ENCODE results near the gene SLC29A3.
A peak's percentile ranks its signal among the peaks of the same experiment; 100 is the strongest.
"Not testable (repeated sequence)": the region's sequence is repeated elsewhere in the genome, so short reads cannot be mapped to it uniquely, and the experiment has no call there.

The SLC29A3 gene

GRCh38 chr10:71353639-71354038 is 34.6 kb downstream of the SLC29A3 start:
- no peak for DNase-seq
- H3K4me1 ChIP-seq, result peaks cover 4% of the 10 kb centered on the region; the same call in 1 of the 2 replicates
- H3K9me3 ChIP-seq, result no peaks in the 10 kb centered on the region
- no peaks in the 10 kb centered on the region for H3K27me3 ChIP-seq
- no peak overlapping the region for H3K4me3 ChIP-seq (ENCODE audit: low read depth, low read length)
- H3K36me3 ChIP-seq, result no peaks in the 10 kb centered on the region
- TF ChIP-seq CTCF (IDR thresholded peaks at IDR 0.05; ENCODE audit: low read depth, low read length), result no peak

- H3K27me3 ChIP-seq, result no peaks in the 10 kb centered on the region
- no peak for TF ChIP-seq CTCF (IDR thresholded peaks at IDR 0.05; ENCODE audit: low read depth, low read length)
- no peak for DNase-seq
- H3K9me3 ChIP-seq, result no peaks in the 10 kb centered on the region
- peaks cover 5% of the 10 kb centered on the region; the same call in 1 of the 2 replicates for H3K4me1 ChIP-seq
- no peaks in the 10 kb centered on the region for H3K36me3 ChIP-seq
- no peak overlapping the region for H3K4me3 ChIP-seq (ENCODE audit: low read depth, low read length)
Observed at GRCh38 chr10:71354776-71355175, 35.7 kb downstream of the SLC29A3 start.

GRCh38 chr10:71355886-71356285 is 36.8 kb downstream of the SLC29A3 start:
- DNase-seq, result no peak
- no peaks in the 10 kb centered on the region for H3K27me3 ChIP-seq
- no peaks in the 10 kb centered on the region for H3K36me3 ChIP-seq
- no peaks in the 10 kb centered on the region for H3K9me3 ChIP-seq
- H3K4me3 ChIP-seq (ENCODE audit: low read depth, low read length), result no peak overlapping the region
- peaks cover 5% of the 10 kb centered on the region; the same call in 1 of the 2 replicates for H3K4me1 ChIP-seq
- no peak for TF ChIP-seq CTCF (IDR thresholded peaks at IDR 0.05; ENCODE audit: low read depth, low read length)

- no peaks in the 10 kb centered on the region for H3K9me3 ChIP-seq
- no peaks in the 10 kb centered on the region for H3K36me3 ChIP-seq
- H3K4me3 ChIP-seq (ENCODE audit: low read depth, low read length), result no peak overlapping the region
- H3K4me1 ChIP-seq, result peaks cover 5% of the 10 kb centered on the region; the same call in 1 of the 2 replicates
- no peaks in the 10 kb centered on the region for H3K27me3 ChIP-seq
- TF ChIP-seq CTCF (IDR thresholded peaks at IDR 0.05; ENCODE audit: low read depth, low read length), result no peak
- DNase-seq, result peak; percentile 73
Observed at GRCh38 chr10:71357792-71358265, 38.8 kb downstream of the SLC29A3 start.

GRCh38 chr10:71358277-71358676 is 39.2 kb downstream of the SLC29A3 start:
- no peak for TF ChIP-seq CTCF (IDR thresholded peaks at IDR 0.05; ENCODE audit: low read depth, low read length)
- Histone ChIP-seq H3K9me3 (no peaks in the 10 kb centered on the region), H3K4me1 (peaks cover 5% of the 10 kb centered on the region; the same call in 1 of the 2 replicates), H3K36me3 (no peaks in the 10 kb centered on the region), H3K4me3 (ENCODE audit: low read depth, low read length) (no peak overlapping the region), H3K27me3 (no peaks in the 10 kb centered on the region)
- peak; percentile 70 for DNase-seq

- not testable (repeated sequence) for H3K36me3 ChIP-seq; H3K9me3 ChIP-seq; H3K27me3 ChIP-seq; H3K4me1 ChIP-seq; H3K4me3 ChIP-seq (ENCODE audit: low read depth, low read length); DNase-seq
Observed at GRCh38 chr10:71358906-71359305, 39.8 kb downstream of the SLC29A3 start.

Data from BE2C (cell line).